ENCODE data around the gene THOC5. TPM values are rescaled to one million over a fixed set of nuclear protein-coding genes. Genes with fewer than 3 reads are reported as not detected.
A peak's percentile ranks its signal among the peaks of the same experiment; 100 is the strongest.

Gene THOC5
- total RNA-seq, 1 experiment from 2014 or later = 42.3 TPM

DNA sequence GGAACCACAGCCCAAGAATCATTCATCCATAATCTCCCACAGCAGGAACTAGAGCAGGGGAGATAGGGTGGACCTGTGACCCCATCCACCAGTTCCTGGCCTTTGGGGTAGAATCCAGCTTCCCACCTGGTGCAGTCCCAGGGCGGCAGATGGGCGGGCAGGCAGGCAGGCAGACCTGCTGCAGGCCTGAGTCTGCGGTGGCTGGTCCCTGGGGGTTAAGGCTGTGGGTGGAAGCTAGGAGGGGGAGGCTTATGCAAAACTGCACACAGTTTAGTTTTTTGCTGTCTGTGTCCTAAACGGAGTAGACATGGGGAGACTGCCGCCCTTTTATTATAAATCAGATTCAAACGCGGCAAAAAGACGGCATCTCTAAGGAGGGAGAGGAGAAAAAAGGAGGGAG is 78.0 kb downstream of the THOC5 start:
- no peaks in the 10 kb centered on the region for H3K9me3 ChIP-seq (ENCODE audit: insufficient read depth, low read depth)
- no peaks in the 10 kb centered on the region for H3K27me3 ChIP-seq (ENCODE audit: insufficient read depth, low read depth)
- H3K79me2 ChIP-seq (ENCODE audit: low read depth) = no peaks in the 10 kb centered on the region
- no TSS peak for BruUV-seq (replicated peaks)
- no peak for DNase-seq
- no peak overlapping the region for H3K4me2 ChIP-seq
- no peaks in the 10 kb centered on the region for H3K4me1 ChIP-seq (replicated peaks; ENCODE audit: insufficient read depth)
- H3K36me3 ChIP-seq (ENCODE audit: low read depth) = no peaks in the 10 kb centered on the region
- H3F3A ChIP-seq (ENCODE audit: insufficient read depth, low read depth) = no peaks in the 10 kb centered on the region
- H4K20me1 ChIP-seq (ENCODE audit: insufficient read depth) = no peaks in the 10 kb centered on the region
- no peak overlapping the region for H3K27ac ChIP-seq
- intact Hi-C loops (cut with micrococcal nuclease; ENCODE audit: unreplicated experiment) = no loop called here
- ChIA-PET POLR2A (ENCODE audit: unreplicated experiment) (no interaction called here), CTCF (no interaction called here)
- no peak overlapping the region for H2AFZ ChIP-seq
- H3K9me2 ChIP-seq (ENCODE audit: insufficient read depth) = no peaks in the 10 kb centered on the region
- TF ChIP-seq, protein P1, sequence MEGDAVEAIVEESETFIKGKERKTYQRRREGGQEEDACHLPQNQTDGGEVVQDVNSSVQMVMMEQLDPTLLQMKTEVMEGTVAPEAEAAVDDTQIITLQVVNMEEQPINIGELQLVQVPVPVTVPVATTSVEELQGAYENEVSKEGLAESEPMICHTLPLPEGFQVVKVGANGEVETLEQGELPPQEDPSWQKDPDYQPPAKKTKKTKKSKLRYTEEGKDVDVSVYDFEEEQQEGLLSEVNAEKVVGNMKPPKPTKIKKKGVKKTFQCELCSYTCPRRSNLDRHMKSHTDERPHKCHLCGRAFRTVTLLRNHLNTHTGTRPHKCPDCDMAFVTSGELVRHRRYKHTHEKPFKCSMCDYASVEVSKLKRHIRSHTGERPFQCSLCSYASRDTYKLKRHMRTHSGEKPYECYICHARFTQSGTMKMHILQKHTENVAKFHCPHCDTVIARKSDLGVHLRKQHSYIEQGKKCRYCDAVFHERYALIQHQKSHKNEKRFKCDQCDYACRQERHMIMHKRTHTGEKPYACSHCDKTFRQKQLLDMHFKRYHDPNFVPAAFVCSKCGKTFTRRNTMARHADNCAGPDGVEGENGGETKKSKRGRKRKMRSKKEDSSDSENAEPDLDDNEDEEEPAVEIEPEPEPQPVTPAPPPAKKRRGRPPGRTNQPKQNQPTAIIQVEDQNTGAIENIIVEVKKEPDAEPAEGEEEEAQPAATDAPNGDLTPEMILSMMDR (conservative IDR thresholded peaks at IDR 0.05) = no peak
- TF ChIP-seq EZH2 (IDR thresholded peaks at IDR 0.05; ENCODE audit: low read depth) = no peak
- H3K4me3 ChIP-seq = no peak overlapping the region

DNA sequence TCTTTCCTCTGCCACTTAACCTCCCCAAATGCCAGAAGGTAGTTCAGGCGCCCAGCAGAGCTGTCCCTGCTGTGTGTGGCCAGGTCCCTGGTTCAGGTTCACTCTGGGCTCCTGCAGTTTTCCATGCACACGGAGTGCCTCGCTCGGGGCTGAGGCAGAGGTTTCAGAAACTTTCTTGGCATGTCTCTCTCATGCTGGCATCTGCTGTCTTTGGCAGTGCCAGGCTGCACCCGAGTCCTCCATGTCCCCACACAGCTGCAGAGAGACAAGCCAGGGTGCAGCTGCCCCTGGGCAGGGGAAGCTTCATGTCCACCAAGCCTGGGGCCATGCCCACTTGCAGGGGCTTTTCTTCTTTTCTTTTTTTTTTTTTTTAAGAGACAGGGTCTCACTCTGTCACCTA is 80.6 kb downstream of the THOC5 start:
- ChIA-PET POLR2A (ENCODE audit: unreplicated experiment) (no interaction called here), CTCF (no interaction called here)
- DNase-seq = no peak
- intact Hi-C loops (cut with micrococcal nuclease; ENCODE audit: unreplicated experiment) = no loop called here
- H3K4me2 ChIP-seq = no peak overlapping the region
- no peak overlapping the region for H3K4me3 ChIP-seq
- no peaks in the 10 kb centered on the region for H3K36me3 ChIP-seq (ENCODE audit: low read depth)
- no peaks in the 10 kb centered on the region for H3K4me1 ChIP-seq (replicated peaks; ENCODE audit: insufficient read depth)
- no peaks in the 10 kb centered on the region for H3K27me3 ChIP-seq (ENCODE audit: insufficient read depth, low read depth)
- TF ChIP-seq, protein P1 (conservative IDR thresholded peaks at IDR 0.05) = no peak
- no peaks in the 10 kb centered on the region for H3K9me2 ChIP-seq (ENCODE audit: insufficient read depth)
- no peak overlapping the region for H3K27ac ChIP-seq
- H3K9me3 ChIP-seq (ENCODE audit: insufficient read depth, low read depth) = no peaks in the 10 kb centered on the region
- H2AFZ ChIP-seq = no peak overlapping the region
- no peaks in the 10 kb centered on the region for H3K79me2 ChIP-seq (ENCODE audit: low read depth)
- no peaks in the 10 kb centered on the region for H4K20me1 ChIP-seq (ENCODE audit: insufficient read depth)
- H3F3A ChIP-seq (ENCODE audit: insufficient read depth, low read depth) = no peaks in the 10 kb centered on the region
- no TSS peak for BruUV-seq (replicated peaks)

DNA sequence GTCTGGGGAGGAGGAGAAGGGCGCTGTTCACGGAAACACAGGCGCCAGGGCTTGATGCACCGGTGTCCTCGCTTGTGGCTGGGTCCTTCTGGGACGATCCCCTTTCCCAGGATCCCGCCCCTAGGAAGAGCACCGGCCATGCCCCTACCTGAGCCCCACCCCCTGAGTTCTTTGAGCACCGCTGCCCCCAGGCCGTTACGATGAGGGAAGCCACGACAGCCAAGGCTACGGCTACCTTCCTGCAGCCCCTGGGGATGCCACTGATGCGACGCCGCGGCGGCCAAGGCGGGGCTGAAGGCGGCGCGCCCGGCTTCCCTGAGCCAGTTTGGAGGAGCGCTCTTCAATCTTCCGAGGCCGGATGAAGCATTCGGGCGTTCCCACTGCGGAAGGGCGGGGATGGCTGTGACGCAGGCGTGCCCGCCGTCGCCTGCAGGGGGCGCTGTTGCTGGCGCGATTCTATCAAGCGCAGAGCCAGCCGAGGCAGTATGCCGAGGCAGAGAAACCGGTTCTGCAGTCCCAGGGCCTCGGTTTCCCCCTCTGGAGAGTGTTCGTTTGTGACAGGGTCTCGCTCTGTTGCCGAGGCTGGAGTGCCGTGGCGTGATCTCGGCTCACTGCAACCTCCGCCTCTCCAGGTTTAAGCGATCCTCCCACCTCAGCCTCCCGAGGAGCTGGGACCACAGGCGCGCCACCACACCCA is 83.2 kb downstream of the THOC5 start:
- ChIA-PET POLR2A (ENCODE audit: unreplicated experiment) (interaction anchor here (0.5 kb wide), 1 partner anchor 15 kb away, joined by 5 read pairs; no protein-coding TSS in a partner anchor), CTCF (no interaction called here)
- H2AFZ ChIP-seq = no peak overlapping the region
- no peaks in the 10 kb centered on the region for H3K27me3 ChIP-seq (ENCODE audit: insufficient read depth, low read depth)
- no peak overlapping the region for H3K27ac ChIP-seq
- no peaks in the 10 kb centered on the region for H3K79me2 ChIP-seq (ENCODE audit: low read depth)
- no peaks in the 10 kb centered on the region for H3K4me1 ChIP-seq (replicated peaks; ENCODE audit: insufficient read depth)
- peak overlapping the region; percentile 69 for H3K4me2 ChIP-seq
- intact Hi-C loops (cut with micrococcal nuclease; ENCODE audit: unreplicated experiment) = no loop called here
- H3K4me3 ChIP-seq = peak overlapping the region; percentile 43
- no peaks in the 10 kb centered on the region for H3K9me3 ChIP-seq (ENCODE audit: insufficient read depth, low read depth)
- DNase-seq = peak in 1 of 2 experiments; percentile 48
- H4K20me1 ChIP-seq (ENCODE audit: insufficient read depth) = no peaks in the 10 kb centered on the region
- TF ChIP-seq, protein P1 (conservative IDR thresholded peaks at IDR 0.05) = peak; percentile 87
- TF ChIP-seq EZH2 (IDR thresholded peaks at IDR 0.05; ENCODE audit: low read depth) = no peak
- H3F3A ChIP-seq (ENCODE audit: insufficient read depth, low read depth) = no peaks in the 10 kb centered on the region
- no peaks in the 10 kb centered on the region for H3K36me3 ChIP-seq (ENCODE audit: low read depth)
- H3K9me2 ChIP-seq (ENCODE audit: insufficient read depth) = no peaks in the 10 kb centered on the region
- BruUV-seq (replicated peaks) = no TSS peak
